ENCODE data around the gene DMC1.
A peak's percentile ranks its signal among the peaks of the same experiment; 100 is the strongest.

Gene DMC1

GRCh38 chr22:38489142-38489541 lies 80.8 kb downstream of the DMC1 start:
- no peak for DNase-seq (ENCODE audit: low read depth, low spot score)
- peaks cover 98% of the 10 kb centered on the region for H3K36me3 ChIP-seq (ENCODE audit: insufficient read depth, low read length)
- no peak overlapping the region for H3K4me3 ChIP-seq
- no peak; the same call in 1 of the 2 replicates for TF ChIP-seq POLR2AphosphoS5 (IDR thresholded peaks at IDR 0.05; ENCODE audit: borderline replicate concordance, low read depth, low read length)
- no peak for TF ChIP-seq EZH2 (IDR thresholded peaks at IDR 0.05)
- TF ChIP-seq FOXP2 (optimal IDR thresholded peaks at IDR 0.05; ENCODE audit: control extremely low read depth, extremely low read length, insufficient read depth) = no peak
- no peaks in the 10 kb centered on the region for H3K9me3 ChIP-seq (ENCODE audit: low read depth, low read length)
- 0 out of 2 replicates have a peak overlapping the region, but pooled peaks have one; percentile 47 for H3K27ac ChIP-seq
- no peak overlapping the region for H3K9ac ChIP-seq (ENCODE audit: insufficient read length)

GRCh38 chr22:38487946-38488345 lies 82.0 kb downstream of the DMC1 start:
- Histone ChIP-seq H3K9me3 (ENCODE audit: low read depth, low read length) (no peaks in the 10 kb centered on the region), H3K27ac (peak overlapping the region; percentile 47; the same call in 1 of the 2 replicates), H3K9ac (ENCODE audit: insufficient read length) (no peak overlapping the region), H3K4me3 (no peak overlapping the region), H3K36me3 (ENCODE audit: insufficient read depth, low read length) (peaks cover 98% of the 10 kb centered on the region)
- no peak for DNase-seq (ENCODE audit: low read depth, low spot score)
- TF ChIP-seq POLR2AphosphoS5 (IDR thresholded peaks at IDR 0.05; ENCODE audit: borderline replicate concordance, low read depth, low read length) (no peak), FOXP2 (optimal IDR thresholded peaks at IDR 0.05; ENCODE audit: control extremely low read depth, extremely low read length, insufficient read depth) (no peak), EZH2 (IDR thresholded peaks at IDR 0.05) (no peak)

DNA sequence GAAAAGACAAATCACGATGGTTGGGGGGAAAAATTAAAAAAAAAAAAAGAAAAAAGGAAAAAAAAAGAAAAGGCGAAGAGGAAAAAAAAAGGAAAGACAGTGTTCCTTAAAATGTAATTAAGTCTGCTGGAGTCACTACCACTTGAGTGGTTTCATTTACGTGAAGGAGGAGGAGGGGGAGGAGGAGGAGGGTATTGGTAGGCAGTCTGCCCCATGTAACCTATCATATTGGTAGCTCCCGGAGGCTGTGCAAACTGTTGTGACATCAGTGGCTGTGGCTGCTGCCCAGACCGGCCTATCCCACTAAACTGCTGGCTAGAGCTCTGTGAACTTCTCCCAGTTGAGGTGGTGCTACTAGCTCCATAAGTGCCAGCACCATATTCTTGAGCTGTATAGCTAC lies 84.2 kb downstream of the DMC1 start:
- Histone ChIP-seq H3K9me3 (ENCODE audit: low read depth, low read length) (no peaks in the 10 kb centered on the region), H3K9ac (ENCODE audit: insufficient read length) (no peak overlapping the region), H3K4me3 (no peak overlapping the region), H3K36me3 (ENCODE audit: insufficient read depth, low read length) (peaks cover 97% of the 10 kb centered on the region), H3K27ac (no peak overlapping the region)
- TF ChIP-seq FOXP2 (optimal IDR thresholded peaks at IDR 0.05; ENCODE audit: control extremely low read depth, extremely low read length, insufficient read depth) (no peak), POLR2AphosphoS5 (IDR thresholded peaks at IDR 0.05; ENCODE audit: borderline replicate concordance, low read depth, low read length) (no peak), EZH2 (IDR thresholded peaks at IDR 0.05) (no peak)
- DNase-seq (ENCODE audit: low read depth, low spot score) = no peak

- no peak for DNase-seq (ENCODE audit: low read depth, low spot score)
- Histone ChIP-seq H3K36me3 (ENCODE audit: insufficient read depth, low read length) (peaks cover 81% of the 10 kb centered on the region), H3K4me3 (no peak overlapping the region), H3K9ac (ENCODE audit: insufficient read length) (no peak overlapping the region), H3K9me3 (ENCODE audit: low read depth, low read length) (no peaks in the 10 kb centered on the region), H3K27ac (no peak overlapping the region)
- TF ChIP-seq POLR2AphosphoS5 (IDR thresholded peaks at IDR 0.05; ENCODE audit: borderline replicate concordance, low read depth, low read length) = no peak
Measured at GRCh38 chr22:38484244-38484643, 85.7 kb downstream of the DMC1 start.

GRCh38 chr22:38482662-38483308 lies 87.2 kb downstream of the DMC1 start:
- Histone ChIP-seq H3K9me3 (ENCODE audit: low read depth, low read length) (no peaks in the 10 kb centered on the region), H3K27ac (no peak overlapping the region), H3K4me3 (no peak overlapping the region), H3K36me3 (ENCODE audit: insufficient read depth, low read length) (peaks cover 67% of the 10 kb centered on the region), H3K9ac (ENCODE audit: insufficient read length) (no peak overlapping the region)
- no peak for DNase-seq (ENCODE audit: low read depth, low spot score)
- TF ChIP-seq EZH2 (IDR thresholded peaks at IDR 0.05) = no peak
- 0 out of 2 replicates have a peak, but pooled peaks have one; percentile 22 for TF ChIP-seq POLR2AphosphoS5 (IDR thresholded peaks at IDR 0.05; ENCODE audit: borderline replicate concordance, low read depth, low read length)
- TF ChIP-seq FOXP2 (optimal IDR thresholded peaks at IDR 0.05; ENCODE audit: control extremely low read depth, extremely low read length, insufficient read depth) = no peak

GRCh38 chr22:38481871-38482332 lies 88.1 kb downstream of the DMC1 start:
- TF ChIP-seq FOXP2 (optimal IDR thresholded peaks at IDR 0.05; ENCODE audit: control extremely low read depth, extremely low read length, insufficient read depth) (no peak), EZH2 (IDR thresholded peaks at IDR 0.05) (no peak), POLR2AphosphoS5 (IDR thresholded peaks at IDR 0.05; ENCODE audit: borderline replicate concordance, low read depth, low read length) (no peak)
- no peak overlapping the region for H3K9ac ChIP-seq (ENCODE audit: insufficient read length)
- DNase-seq (ENCODE audit: low read depth, low spot score) = no peak
- no peaks in the 10 kb centered on the region for H3K9me3 ChIP-seq (ENCODE audit: low read depth, low read length)
- H3K36me3 ChIP-seq (ENCODE audit: insufficient read depth, low read length) = peaks cover 58% of the 10 kb centered on the region
- H3K4me3 ChIP-seq = no peak overlapping the region
- 0 out of 2 replicates have a peak overlapping the region, but pooled peaks have one; percentile 5 for H3K27ac ChIP-seq

DNA sequence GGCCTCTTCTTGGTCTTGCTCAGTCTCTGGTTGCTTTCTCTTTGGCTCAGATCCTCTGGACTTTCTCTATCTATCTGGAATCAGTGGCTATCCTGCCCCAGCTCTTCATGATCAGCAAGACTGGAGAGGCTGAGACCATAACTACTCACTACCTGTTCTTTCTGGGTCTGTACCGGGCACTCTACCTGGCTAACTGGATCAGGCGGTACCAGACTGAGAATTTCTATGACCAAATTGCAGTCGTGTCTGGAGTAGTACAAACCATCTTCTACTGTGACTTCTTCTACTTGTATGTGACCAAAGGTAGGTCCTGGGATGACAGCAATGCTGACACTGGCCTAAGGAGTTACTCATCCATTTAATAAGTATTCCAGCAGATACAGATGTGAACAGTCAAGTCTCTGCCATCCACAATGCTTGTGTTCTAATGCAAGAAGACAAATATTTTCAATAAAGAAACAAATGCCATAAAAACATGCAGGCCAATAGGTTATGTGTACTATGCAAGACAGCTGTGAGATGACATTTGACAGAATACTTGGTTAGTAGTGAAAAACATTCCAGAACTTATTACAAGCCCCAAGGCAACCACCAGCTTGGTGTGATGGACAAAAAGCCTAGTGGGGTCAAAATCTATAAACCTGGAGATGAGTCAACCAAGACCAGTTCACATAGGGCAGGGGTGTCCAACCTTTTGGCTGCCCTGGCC lies 88.7 kb downstream of the DMC1 start:
- Histone ChIP-seq H3K36me3 (ENCODE audit: insufficient read depth, low read length) (peaks cover 52% of the 10 kb centered on the region), H3K4me3 (no peak overlapping the region), H3K27ac (peak overlapping the region; percentile 63), H3K9ac (ENCODE audit: insufficient read length) (no peak overlapping the region), H3K9me3 (ENCODE audit: low read depth, low read length) (no peaks in the 10 kb centered on the region)
- no peak for DNase-seq (ENCODE audit: low read depth, low spot score)
- no peak for TF ChIP-seq POLR2AphosphoS5 (IDR thresholded peaks at IDR 0.05; ENCODE audit: borderline replicate concordance, low read depth, low read length)
- no peak for TF ChIP-seq FOXP2 (optimal IDR thresholded peaks at IDR 0.05; ENCODE audit: control extremely low read depth, extremely low read length, insufficient read depth)
- TF ChIP-seq EZH2 (IDR thresholded peaks at IDR 0.05) = no peak

GRCh38 chr22:38479096-38479837 lies 90.7 kb downstream of the DMC1 start:
- H3K36me3 ChIP-seq (ENCODE audit: insufficient read depth, low read length) = peaks cover 34% of the 10 kb centered on the region
- H3K4me3 ChIP-seq = no peak overlapping the region
- no peak for DNase-seq (ENCODE audit: low read depth, low spot score)
- TF ChIP-seq EZH2 (IDR thresholded peaks at IDR 0.05) (no peak), FOXP2 (optimal IDR thresholded peaks at IDR 0.05; ENCODE audit: control extremely low read depth, extremely low read length, insufficient read depth) (no peak), POLR2AphosphoS5 (IDR thresholded peaks at IDR 0.05; ENCODE audit: borderline replicate concordance, low read depth, low read length) (no peak; the same call in 1 of the 2 replicates)
- H3K9ac ChIP-seq (ENCODE audit: insufficient read length) = no peak overlapping the region
- H3K9me3 ChIP-seq (ENCODE audit: low read depth, low read length) = no peaks in the 10 kb centered on the region
- H3K27ac ChIP-seq = peak overlapping the region; percentile 61; the same call in 1 of the 2 replicates

Data from SK-N-MC (cell line).